GM21526 (cell line): ENCODE results near the gene KLHL14.

Experiments used
- ATAC-seq: cut with Tn5 transposase; IDR thresholded peaks from one replicate; pipeline ENCODE4 v1.9.1; 2021; ENCODE audit warnings: moderate library complexity; ENCODE audit not compliant: unreplicated experiment, low FRiP score

The KLHL14 gene

DNA sequence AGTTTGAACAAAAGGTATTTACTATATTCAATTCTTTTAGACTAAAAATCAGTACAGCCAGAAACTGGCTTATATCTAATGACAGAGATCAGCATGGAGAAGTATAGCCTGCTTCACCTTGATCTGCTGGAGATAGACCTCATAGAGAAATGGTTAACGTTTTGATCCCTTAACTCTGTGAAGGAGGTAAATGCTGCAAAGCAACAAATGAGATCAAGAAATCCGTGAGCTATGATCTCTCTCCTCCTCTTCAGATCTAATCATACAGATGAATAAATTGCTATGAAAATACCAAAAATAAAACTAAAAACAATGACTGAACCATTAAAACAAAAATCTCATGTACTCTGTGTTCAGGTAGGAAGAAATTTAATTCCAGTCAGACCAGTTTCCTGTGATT lies 42.8 kb downstream of the KLHL14 start:
- no peak for ATAC-seq

DNA sequence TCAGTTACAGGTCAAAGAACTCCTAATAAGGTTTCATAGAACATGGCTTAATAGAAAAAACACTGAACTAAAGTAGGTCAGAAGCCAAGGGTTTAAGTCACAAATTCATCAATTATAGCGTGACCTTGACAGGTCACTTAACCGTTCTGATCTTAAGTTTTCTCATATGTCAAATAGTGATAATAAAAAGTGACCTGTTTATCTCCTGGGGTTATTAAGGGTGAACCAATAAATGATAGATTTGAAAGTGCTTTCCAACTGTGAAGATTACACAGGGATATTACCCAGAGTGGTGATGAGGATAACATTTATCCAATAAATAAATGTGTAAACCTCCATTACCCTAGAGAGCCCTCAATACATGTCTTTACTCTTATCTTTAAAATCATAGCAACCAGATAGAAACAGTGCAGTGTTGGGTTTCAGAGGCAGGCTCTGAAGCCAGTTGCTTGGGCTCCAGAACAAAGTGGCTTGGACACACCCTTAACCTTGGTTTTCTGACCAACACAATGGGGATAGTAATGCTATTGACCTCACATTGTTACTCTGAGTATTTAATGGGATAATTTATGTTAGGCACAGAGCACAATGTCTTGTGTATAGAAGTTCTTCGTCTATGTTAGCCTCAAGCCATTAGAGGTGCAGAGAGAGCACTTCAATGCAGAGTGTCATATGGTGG lies 48.6 kb downstream of the KLHL14 start:
- ATAC-seq: no peak

DNA sequence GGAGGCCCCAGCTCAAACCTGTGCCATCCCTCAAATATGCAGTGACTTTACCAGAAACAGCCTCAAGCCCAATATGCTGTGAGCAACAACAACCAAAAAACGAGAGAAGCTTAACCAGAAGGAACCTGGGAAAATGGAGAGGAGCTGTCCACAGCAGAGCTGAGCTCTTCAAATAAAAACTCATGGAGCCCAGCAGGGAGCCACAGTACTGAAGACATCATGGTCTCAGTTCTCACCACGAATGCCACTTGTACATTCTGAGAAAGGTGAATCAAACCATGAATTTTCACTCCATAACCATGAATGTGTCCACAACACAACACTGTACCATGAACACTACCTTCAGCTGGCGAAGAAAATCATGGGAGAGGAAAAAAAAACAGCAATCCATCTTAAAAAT lies 50.5 kb downstream of the KLHL14 start:
- no peak for ATAC-seq

DNA sequence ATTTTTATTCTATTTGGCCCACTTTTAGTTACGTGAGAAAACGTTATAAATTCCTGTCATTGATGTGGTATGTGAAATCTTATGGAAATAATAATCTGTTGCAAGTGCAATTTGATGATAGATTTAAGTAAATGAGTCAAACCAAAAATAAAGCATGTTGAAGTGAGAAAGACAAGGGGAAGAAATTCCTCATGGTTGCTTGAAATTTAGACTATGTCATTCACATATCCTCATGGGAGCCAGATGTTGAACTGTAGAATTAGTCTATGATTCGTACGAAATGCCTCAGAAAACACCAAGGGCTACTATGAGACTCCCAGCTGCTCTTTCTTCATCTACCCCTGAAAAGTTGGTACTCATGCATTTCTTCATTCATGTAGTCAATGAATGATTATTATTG lies 55.7 kb downstream of the KLHL14 start:
- ATAC-seq: no peak

DNA sequence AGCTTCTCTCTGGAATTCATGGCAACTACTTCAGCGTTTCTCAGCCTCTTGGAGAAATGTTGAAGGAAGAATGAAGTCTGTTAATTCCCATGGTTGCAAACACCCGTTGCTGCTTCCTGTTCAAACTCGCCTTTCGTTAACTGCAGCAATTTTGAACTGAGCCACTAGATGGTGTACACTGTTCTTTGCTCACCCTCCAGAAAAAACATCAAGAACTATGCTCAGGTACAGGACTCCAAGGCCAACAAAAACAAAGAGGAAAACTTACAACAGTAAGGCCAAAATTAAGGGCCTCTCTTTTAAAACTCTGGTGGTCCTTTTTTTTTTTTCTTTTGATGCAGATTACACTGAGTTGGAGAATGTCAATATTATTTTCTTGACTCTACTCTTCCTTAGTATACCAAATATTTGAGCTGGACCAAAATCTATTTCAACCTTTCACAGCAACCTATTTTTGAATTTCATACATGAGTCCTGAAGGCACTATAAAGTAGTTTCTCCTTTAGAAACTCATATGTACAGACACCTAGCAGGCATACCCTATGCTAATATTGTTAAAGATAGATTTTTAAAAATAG lies 58.2 kb downstream of the KLHL14 start:
- ATAC-seq: peak; percentile 98

DNA sequence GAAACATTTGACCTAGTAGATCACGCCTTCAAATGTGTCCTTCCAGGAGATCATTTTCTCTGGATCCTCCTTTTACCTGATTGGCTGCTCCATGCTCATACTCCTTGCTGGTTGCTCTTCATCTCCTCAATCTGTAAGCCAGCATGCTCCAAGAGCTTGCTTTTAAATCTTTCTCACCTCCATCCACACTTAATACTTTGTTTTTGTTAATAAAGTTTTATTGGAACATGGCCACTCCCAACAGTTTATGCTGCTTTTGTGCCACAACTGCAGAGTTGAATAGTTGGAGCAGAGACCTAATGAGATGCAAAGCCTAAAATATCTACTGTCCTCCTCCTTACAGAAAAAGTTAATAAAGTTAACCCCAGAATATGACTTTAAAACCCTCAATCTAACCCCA lies 60.0 kb downstream of the KLHL14 start:
- ATAC-seq: no peak

DNA sequence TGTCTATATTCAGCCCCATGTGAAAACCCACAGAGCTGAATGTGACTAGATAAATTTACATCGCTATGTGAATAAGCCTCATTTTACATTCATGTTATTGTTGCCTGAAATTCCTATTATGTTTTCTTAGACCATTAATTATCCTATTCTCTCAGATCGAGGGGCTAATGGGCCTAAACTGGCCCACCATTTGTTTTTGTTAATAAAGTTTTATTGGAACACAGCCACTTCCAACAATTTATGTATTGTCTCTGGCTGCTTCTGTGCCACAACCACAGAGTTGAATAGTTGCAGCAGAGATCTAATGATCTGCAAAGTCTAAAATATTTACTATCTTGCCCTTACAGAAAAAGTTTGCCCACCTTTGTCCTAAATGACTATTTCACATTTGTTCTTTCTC lies 61.0 kb downstream of the KLHL14 start:
- ATAC-seq: no peak

DNA sequence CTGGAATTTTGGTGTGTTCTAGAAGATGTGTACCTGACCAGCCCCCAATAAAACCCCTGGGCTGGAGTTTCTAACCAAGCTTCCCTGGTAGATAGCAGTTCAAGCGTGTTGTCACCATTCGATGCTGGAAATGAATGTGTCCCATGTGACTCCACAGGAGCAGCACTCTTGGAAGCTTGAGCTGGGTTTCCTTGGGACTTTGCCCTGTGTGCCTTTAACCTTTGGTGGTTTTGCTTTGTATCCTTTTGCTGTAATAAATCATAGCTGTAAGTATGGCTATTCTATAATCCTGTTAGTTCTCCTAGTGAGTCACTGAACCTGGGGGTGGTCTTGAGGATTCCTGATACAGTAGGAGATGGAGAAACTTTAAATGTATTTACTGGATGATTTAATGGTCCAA lies 65.2 kb downstream of the KLHL14 start:
- no peak for ATAC-seq

DNA sequence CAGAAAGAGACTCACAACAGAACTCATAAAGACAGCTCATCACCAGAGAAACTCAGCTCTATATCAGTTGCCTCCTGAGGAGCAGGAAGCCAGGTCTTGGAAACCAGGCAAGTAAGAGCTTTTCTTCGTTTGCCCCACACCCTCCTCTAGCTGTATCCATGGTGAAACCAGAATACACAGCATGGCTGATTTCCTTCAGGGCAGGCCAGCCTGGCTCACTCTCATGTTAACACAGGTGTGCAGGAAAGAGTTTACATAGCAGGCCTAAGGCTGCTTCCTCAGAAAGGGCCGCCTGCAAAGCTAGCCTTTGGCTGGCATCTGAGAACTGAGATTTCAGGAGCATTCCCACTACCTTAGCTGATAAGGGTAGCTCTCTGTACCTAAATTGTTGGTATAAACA lies 65.7 kb downstream of the KLHL14 start:
- no peak for ATAC-seq

DNA sequence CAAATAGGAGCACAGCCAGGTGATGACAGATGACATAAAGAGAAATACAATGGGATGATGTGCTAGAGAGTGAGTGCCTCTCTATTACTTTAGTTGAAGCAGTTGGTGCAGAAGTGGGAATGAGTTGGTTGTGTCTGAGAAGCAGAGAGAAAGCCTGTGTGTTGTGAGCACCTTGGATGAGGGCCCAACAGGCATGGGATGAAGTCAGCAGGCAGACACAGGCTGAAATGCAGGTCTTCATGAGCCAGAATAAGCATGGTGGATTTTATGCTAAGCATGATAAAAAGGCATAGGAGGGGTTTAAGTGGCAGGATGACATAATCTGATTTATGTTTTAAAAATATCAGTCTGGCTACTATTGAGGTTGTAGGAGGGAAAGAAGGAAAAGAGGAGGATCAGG lies 71.5 kb downstream of the KLHL14 start:
- ATAC-seq: no peak

DNA sequence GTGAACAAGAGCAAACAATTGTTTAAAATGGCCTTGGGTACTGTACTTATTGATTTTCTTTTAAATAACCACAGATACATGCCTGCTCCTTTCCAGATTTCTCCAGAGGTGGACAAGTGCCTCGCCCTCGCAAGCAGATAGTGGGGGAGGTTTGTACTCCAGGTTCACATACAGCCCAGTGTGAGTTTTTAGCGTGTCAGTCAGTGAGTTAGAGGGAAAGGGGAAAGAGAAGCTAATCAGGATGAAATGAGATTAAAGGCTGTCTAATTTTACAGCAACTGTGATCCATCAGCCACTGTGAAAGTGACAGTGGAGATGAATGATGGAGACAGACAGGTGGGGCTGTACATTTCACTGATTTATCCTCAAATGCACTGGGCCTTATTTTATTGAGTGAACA lies 74.7 kb downstream of the KLHL14 start:
- ATAC-seq: no peak

DNA sequence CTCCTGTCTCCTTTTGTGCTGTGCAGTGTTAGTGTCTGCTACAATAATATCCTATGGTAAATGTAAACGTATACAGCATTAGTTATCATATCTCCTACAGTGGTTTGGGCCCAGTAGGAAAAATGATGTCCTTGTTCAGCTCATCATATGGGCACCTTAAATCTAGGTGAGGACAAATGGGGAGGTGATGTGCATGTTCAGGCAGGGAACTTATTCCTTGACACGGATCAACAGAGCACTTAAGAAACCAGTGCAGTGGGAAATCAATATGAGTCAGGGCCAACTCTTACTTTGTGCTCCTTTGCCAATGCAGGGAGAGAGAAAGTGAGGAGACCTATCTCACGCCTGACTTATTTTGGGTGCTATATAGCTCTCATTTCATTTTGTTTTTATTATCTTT lies 76.4 kb downstream of the KLHL14 start:
- ATAC-seq: no peak

DNA sequence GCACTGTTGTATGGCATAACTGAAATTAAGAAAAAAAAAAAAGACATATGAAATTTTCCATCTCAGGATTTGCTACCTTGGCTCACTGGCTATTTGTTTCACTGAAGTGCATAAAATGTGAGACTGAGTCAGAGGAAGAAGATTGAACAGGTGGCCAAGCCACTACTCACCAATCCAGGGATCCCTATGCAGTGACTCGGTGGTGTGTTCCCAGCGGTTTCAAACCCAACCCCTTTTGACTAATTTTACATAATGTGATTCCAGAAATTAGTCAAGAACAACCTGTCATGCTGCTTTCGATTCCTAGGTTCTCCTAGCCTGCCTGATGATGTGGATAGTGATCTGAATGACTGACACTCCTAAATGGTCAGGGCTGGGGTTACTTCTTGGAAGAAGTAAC lies 77.3 kb downstream of the KLHL14 start:
- no peak for ATAC-seq

DNA sequence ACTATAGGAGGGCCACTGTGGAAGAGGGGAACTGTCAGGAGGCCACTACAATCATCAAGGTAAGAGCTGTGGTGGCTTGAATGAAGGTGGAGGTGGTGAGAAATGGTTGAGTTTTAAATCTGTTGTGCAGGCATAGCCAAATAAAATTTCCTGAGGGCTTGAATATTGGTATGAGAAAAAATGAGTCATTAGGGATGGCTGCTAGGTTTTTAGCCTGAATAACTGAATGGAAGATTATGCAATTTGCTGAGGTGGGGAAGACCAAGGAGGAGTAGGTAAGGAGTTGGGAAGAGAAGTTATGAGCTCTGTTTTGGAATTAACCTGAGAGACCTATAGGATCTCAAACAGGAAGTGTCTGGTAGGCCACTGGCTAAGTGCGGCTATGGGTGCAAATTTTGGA lies 84.0 kb downstream of the KLHL14 start:
- no peak for ATAC-seq

DNA sequence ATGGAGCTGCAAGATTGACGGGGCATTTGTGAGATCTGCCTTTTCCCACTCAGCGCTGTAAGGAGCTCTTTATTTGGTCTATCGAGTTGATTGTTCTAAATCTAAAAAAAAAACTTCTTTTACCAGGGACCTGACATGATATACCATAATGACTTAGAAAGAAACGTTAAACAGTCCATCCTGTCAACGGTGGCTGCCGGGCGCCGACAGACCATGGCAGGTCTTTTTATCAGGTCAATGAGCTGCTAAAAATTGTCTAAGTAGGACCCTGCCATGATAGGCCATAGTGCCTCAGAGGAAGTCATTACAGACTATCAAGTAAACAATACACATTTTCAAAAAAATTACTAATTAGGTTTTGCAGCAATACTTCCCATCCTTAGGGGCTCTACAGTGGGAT lies 87.9 kb downstream of the KLHL14 start:
- no peak for ATAC-seq

DNA sequence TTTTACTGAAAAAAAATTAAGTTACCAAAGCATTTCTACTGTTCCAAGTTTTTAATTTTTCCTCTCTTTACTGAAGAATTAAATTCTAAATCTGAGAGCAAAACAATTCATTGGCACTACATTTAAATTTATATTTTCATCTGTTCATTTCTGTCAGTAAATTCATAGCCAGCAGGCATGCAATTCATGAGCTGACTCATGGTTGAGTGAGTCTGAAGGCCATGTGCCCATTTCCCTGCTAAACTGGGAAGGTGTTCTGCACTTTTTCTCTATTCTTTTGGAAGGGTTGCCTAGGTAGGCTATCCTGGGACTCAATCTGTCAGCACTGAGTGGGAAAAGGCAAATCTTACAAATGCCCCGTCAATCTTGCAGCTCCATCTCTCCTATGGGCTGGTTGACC lies 88.7 kb downstream of the KLHL14 start:
- no peak for ATAC-seq

DNA sequence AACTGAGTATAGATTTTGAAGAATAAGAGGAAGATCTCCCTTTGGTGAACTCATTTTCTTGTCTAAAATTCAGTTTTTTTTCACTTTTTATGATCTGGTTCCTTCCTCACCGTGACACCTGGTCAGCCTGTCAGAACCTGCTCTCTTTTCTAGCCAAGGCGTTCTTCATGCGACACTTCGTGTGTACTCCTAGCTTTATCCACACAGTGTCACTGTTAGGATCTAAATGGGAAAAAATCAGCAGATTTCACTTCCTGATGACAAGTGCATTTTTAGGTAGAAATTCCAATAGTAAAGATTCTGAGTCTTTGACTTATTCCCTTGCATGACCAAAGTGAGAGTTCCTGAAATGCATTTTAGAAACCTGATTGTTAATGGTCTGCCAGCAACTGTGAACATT lies 89.8 kb downstream of the KLHL14 start:
- no peak for ATAC-seq

DNA sequence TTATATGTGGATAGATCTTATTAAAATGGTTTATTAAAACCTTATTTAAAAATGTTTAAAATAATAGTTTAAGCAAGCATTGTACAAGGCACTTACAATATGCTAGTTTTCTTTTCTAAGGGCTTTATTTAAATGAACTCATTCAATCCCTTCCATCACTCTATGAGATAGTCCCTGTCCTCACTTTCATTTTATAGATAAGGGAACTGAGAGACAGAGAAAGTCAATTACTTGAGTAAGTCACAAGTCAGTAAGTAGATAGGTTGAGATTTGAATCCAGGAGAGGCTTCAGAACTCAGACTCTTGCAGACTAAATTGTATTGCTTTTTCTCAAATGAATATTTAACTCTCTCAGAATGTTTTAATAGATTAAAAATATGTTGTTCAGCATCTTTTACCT lies 95.2 kb downstream of the KLHL14 start:
- ATAC-seq: no peak

DNA sequence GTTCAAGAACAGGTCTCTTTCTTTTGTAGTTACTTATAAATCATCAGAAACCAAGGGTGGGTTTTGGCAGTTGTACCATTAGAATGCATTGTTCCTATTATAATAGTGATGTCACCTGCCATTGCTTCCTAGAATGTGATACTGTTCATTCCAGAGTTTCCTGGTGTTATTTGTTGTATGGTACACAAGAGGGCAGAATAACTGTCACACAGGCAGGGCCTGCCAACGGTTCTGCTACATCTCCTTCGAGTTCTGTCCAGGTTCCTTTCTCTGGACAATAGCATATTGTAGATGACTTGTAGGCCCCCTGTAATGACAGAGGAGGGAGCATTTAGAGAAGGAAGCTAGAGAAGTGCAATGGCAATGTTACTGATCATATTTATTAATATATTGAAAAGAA lies 98.3 kb downstream of the KLHL14 start:
- ATAC-seq: no peak

DNA sequence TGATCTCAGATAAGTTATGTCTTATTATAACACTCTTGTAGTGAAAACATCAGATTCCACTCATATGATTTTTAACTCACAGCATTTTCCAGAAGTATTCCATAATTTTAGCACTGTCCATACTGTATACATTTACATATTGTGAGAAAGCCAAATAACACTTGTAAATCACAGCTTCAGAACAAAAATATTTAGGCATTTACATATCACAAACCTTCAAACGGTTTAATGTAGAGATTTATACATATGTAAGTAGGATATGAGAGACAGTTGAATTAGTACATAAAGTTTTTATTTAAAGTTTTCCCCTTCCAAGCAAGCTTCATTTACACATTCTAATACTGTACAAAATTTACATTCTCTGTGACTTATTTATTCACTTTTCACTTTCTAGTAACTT lies 100.4 kb downstream of the KLHL14 start:
- ATAC-seq: no peak

DNA sequence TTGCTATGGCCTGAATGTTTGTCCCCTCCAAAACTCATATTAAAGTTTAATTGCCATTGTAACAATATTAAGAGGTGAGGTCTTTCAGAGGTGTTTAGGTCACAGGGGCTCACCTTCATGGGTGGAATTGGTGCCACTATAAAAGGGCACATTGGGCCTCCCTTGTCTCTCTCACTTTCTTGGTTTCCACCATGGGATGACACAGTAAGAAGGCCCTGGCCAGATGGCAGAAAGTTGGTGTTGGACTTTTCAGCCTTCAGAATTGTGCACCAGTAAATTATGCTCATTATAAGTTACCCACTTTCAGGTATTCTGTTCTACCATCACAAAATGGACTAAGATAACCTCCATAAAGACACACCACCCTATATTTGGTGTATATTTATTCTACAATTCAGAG lies 102.1 kb downstream of the KLHL14 start:
- ATAC-seq: no peak

DNA sequence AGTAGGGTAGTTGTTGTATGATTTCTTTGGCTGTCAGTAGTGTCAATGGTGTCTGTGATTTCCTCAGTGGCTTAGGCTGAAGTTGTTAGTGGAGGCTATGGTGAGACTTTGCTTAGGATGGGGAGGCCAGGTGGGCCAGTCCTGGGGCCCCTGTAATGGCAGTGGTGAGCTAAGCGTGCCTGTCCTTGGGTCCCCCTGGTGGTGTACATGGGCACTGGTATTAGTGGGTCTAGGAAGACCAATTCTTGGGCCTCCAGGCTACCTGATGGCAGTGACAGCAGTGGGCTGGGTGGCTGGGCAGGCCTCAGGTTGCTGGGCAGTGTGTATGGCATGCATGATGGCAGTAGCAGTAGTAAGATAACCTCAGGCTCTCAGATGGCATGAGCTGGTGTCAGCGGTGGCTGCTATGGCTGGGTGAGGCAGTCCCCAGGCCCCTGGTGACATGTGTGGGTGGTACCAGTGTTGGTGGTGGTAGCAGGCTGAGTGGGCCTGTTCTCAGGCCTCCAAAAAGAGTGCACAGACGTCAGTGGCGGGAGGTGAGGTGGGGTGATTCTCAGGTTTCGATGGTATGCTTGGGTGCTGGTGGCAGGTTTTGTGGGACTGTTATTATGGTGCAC lies 103.2 kb downstream of the KLHL14 start:
- ATAC-seq: peak; percentile 73
